ENCODE results near the gene ZNF608. TPM values are rescaled to one million over a fixed set of nuclear protein-coding genes. Genes with fewer than 3 reads are reported as not detected.

Gene ZNF608
- 1.4 and 17.4 TPM in 2 replicates for total RNA-seq

GRCh38 chr5:124745928-124746915 is at the start of gene ZNF608:
Gene ZNF608 (minus strand): TSS chr5:124746639. CDS start chr5:124744989, 1,650 bp downstream.

Data from nasal cavity respiratory epithelium epithelial cell of viscerocranial mucosa (primary cell).